Type B pancreatic cell (in vitro differentiated cells): Measurements from ENCODE around the gene YPEL5. TPM values are rescaled to one million over a fixed set of nuclear protein-coding genes. Genes with fewer than 3 reads are reported as not detected.
A peak's percentile ranks its signal among the peaks of the same experiment; 100 is the strongest.

Experiments used
- DNase-seq: peaks from one replicate; pipeline ENCODE4 v3.0.0; 2021; ENCODE audit warnings: mixed read lengths; ENCODE audit not compliant: unreplicated experiment; ENCODE audit errors: extremely low spot score
- H3K27ac Mint-ChIP-seq: 2 replicates; pipeline ENCODE4 v1.8.0; 2021; ENCODE audit warnings: mild to moderate bottlenecking, mixed read lengths
- H3K27me3 Mint-ChIP-seq: 2 replicates; pipeline ENCODE4 v1.8.0; 2021; ENCODE audit warnings: mixed read lengths
- H3K36me3 Mint-ChIP-seq: 2 replicates; pipeline ENCODE4 v1.8.0; 2021; ENCODE audit warnings: mixed read lengths
- H3K4me1 Mint-ChIP-seq: one replicate; pipeline ENCODE4 v1.8.0; 2021; ENCODE audit warnings: mixed read lengths; ENCODE audit not compliant: unreplicated experiment
- H3K4me3 Mint-ChIP-seq: 2 replicates; pipeline ENCODE4 v1.8.0; 2021; ENCODE audit warnings: mild to moderate bottlenecking, mixed read lengths
- H3K9me3 Mint-ChIP-seq: 2 replicates; pipeline ENCODE4 v1.8.0; 2021; ENCODE audit warnings: mixed read lengths
- CTCF ChIP-seq: fragments of 200-600 bp; sonication (generic); conservative IDR thresholded peaks from 2 replicates; pipeline ENCODE4 v1.5.0; 2021; ENCODE audit warnings: antibody characterized with exemption, mild to moderate bottlenecking
- total RNA-seq: library from RNA; stranded (reverse); gene quantifications from 2 replicates; pipeline ENCODE4 v1.2.1, GENCODE V29; 2021; ENCODE audit warnings: low replicate concordance

The YPEL5 gene
- total RNA-seq, 1 donor from 2014 or later, result 55.0 TPM

- Mint-ChIP-seq H3K4me3 (peak overlapping the region; percentile 24), H3K36me3 (peaks cover 45% of the 10 kb centered on the region), H3K9me3 (no peaks in the 10 kb centered on the region), H3K27me3 (no peaks in the 10 kb centered on the region), H3K27ac (peak overlapping the region; percentile 6), H3K4me1 (peaks cover 12% of the 10 kb centered on the region)
- TF ChIP-seq CTCF, result no peak
- no peak for DNase-seq
These were observed 9.3 kb downstream of the YPEL5 start for GRCh38 chr2:30155889-30156658.

- no peak for TF ChIP-seq CTCF
- peaks cover 38% of the 10 kb centered on the region for H3K36me3 Mint-ChIP-seq
- no peaks in the 10 kb centered on the region for H3K9me3 Mint-ChIP-seq
- no peak overlapping the region for H3K27ac Mint-ChIP-seq
- H3K27me3 Mint-ChIP-seq, result no peaks in the 10 kb centered on the region
- no peak for DNase-seq
- H3K4me3 Mint-ChIP-seq, result no peak overlapping the region
- H3K4me1 Mint-ChIP-seq, result peaks cover 9% of the 10 kb centered on the region
These were observed 10.8 kb downstream of the YPEL5 start for GRCh38 chr2:30157616-30158015.

GRCh38 chr2:30159766-30160165 is 13.0 kb downstream of the YPEL5 start:
- Mint-ChIP-seq H3K4me3 (no peak overlapping the region), H3K4me1 (peaks cover 9% of the 10 kb centered on the region), H3K27ac (no peak overlapping the region), H3K9me3 (no peaks in the 10 kb centered on the region), H3K36me3 (peaks cover 34% of the 10 kb centered on the region), H3K27me3 (no peaks in the 10 kb centered on the region)
- no peak for DNase-seq
- TF ChIP-seq CTCF, result no peak

GRCh38 chr2:30161929-30162706 is 15.3 kb downstream of the YPEL5 start:
- Mint-ChIP-seq H3K27me3 (no peaks in the 10 kb centered on the region), H3K4me1 (peaks cover 3% of the 10 kb centered on the region), H3K36me3 (peaks cover 20% of the 10 kb centered on the region), H3K4me3 (no peak overlapping the region), H3K9me3 (no peaks in the 10 kb centered on the region), H3K27ac (peak overlapping the region; percentile 62)
- no peak for DNase-seq
- TF ChIP-seq CTCF, result no peak

- H3K27me3 Mint-ChIP-seq, result no peaks in the 10 kb centered on the region
- no peak overlapping the region for H3K4me3 Mint-ChIP-seq
- TF ChIP-seq CTCF, result no peak
- peaks cover 14% of the 10 kb centered on the region for H3K36me3 Mint-ChIP-seq
- peak overlapping the region; percentile 67 for H3K27ac Mint-ChIP-seq
- no peaks in the 10 kb centered on the region for H3K9me3 Mint-ChIP-seq
- peaks cover 3% of the 10 kb centered on the region for H3K4me1 Mint-ChIP-seq
- DNase-seq, result no peak
These were observed 16.0 kb downstream of the YPEL5 start for GRCh38 chr2:30162806-30163205.
